ENCODE data around the gene TOM1.

Gene TOM1

DNA sequence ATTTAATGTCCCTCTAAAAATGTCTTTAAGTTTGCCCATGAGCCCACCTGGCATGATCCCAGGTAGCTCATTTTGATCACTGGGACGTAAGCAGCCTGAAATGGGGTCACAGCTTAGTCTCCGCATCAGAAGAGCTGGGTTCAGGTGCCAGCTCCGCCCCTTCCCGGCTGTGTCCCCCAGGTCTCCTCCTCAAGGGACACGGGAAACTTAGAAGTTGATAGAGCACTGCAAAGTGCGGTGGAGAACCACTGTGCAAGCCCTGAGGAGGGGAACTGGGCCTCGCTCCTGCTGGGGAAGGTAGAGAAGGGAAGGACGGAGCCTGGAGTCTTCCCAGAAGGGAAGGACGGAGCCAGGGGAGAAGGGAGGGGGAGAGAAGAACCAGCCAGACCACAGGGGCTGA, 7.7 kb downstream of the TOM1 start:
- DNase-seq (ENCODE audit: low read depth) = no peak
- TF ChIP-seq, protein P1, sequence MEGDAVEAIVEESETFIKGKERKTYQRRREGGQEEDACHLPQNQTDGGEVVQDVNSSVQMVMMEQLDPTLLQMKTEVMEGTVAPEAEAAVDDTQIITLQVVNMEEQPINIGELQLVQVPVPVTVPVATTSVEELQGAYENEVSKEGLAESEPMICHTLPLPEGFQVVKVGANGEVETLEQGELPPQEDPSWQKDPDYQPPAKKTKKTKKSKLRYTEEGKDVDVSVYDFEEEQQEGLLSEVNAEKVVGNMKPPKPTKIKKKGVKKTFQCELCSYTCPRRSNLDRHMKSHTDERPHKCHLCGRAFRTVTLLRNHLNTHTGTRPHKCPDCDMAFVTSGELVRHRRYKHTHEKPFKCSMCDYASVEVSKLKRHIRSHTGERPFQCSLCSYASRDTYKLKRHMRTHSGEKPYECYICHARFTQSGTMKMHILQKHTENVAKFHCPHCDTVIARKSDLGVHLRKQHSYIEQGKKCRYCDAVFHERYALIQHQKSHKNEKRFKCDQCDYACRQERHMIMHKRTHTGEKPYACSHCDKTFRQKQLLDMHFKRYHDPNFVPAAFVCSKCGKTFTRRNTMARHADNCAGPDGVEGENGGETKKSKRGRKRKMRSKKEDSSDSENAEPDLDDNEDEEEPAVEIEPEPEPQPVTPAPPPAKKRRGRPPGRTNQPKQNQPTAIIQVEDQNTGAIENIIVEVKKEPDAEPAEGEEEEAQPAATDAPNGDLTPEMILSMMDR (conservative IDR thresholded peaks at IDR 0.05; ENCODE audit: low read length) = no peak
- no peak overlapping the region for H3K4me3 ChIP-seq (ENCODE audit: low read length)

DNA sequence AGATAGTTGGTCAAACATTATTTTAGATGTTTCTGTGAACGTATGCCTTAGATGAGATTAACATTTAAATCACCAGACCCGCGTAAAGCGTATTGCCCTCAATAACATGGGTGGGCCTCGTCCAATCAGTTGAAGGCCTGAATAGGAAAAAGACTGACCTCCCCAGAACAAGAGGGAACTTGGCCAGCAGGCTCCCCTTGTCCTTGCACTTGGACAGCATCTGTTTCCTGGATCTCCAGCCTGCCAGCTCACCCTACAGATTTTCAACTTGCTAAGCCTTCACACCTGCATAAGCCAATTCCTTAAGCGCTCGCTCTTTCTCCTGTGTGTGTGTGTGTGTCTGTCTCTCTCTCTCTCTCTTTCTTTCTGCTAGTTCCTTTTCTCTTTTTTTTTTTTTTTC, 8.2 kb downstream of the TOM1 start:
- no peak for DNase-seq (ENCODE audit: low read depth)
- TF ChIP-seq, protein P1 (conservative IDR thresholded peaks at IDR 0.05; ENCODE audit: low read length) = no peak
- H3K4me3 ChIP-seq (ENCODE audit: low read length) = no peak overlapping the region

DNA sequence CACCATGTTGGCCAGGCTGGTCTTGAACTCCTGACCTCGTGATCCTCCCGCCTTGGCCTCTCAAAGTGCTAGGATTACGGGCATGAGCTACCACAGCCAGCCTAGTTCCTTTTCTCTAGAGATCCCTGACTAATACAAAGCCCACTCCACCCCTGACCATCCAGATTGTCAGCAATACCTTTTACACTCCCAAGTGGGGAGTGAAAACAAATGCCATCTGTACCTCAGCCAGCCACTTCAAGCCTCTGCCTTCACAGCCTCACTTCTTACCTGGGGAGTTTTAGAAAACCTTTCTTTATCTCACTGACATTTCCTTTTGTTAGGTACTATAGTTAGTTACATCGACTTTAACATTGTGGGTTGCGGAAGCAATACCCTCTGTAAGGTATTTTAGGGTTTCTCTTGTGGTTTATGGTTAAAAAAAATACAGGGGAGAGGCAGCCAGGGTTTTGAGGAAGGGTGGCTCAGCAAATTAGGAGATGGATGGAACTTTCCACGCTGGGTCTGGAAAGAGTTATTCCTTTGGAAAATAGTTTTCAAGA, 8.9 kb downstream of the TOM1 start:
- TF ChIP-seq, protein P1 (conservative IDR thresholded peaks at IDR 0.05; ENCODE audit: low read length) = no peak
- DNase-seq (ENCODE audit: low read depth) = no peak
- no peak overlapping the region for H3K4me3 ChIP-seq (ENCODE audit: low read length)

DNA sequence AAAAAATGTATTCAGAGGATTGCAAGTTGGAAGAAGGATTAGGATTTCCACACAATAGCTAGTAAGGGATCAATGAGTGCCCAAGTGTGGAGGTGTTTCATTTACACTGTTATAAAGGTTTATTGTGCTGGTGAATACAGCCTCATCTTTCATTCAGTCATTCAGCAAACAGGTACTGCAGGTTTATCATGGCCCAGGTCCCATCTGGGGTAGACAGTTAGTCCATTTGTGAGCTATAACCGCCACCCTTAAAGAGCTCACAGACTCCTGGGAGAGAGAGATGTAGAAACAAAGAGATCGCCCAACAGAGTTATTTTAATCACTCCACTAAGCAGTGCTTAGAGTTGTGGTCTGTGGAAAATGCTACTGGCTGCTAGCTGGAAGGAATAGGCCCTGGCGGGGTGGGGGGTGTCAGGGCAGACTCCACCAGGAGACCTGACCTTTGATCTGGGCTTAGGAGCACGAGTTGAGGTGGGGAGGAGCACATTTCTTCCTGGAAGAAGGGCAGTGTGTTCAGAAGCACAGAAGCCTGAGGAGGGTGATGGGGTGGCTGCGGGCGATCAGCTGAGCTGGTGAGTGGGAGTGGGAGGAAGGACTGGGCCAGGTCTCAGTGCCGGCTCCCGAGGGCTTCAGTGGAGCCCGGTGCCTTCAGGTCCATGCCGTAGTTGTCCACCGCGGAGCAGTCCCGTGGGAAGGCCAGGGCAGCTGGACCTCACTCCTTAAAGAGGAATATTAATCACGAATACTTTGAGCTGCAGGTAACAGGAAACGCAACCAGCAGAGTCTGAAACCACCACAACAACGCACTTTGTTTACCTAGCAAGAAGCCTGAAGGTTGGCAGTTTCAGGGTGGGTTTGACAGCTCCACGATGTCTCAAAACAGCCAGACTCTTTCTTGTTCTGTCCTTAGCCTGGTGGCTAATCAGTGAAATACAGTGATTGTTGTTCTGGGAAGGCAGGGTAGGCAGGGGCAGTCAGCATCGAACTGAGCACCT, 11.2 kb downstream of the TOM1 start:
- DNase-seq (ENCODE audit: low read depth) = no peak
- TF ChIP-seq, protein P1 (conservative IDR thresholded peaks at IDR 0.05; ENCODE audit: low read length) = no peak
- no peak overlapping the region for H3K4me3 ChIP-seq (ENCODE audit: low read length)

DNA sequence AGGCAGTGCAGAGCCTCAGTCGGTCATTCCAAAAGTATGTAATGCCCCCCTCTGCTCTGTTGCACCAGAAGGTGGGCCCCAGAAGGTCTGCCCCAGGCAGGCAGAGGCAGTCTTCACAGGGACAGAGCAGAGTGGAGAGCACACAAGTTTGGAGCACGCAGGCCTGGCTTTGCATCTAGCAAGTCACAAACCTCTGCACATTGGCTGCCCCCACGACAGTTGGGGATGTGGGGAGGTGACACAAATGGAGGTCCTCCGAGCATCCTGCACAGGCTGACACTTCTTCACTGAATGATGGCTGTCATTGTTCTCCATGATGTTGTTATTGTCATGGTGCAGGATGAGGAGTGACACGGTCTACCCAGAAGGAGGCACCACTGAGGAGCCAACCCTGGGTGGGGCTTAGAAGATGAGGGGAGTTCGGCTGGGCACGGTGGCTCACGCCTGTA, 11.9 kb downstream of the TOM1 start:
- TF ChIP-seq, protein P1 (conservative IDR thresholded peaks at IDR 0.05; ENCODE audit: low read length) = no peak
- no peak overlapping the region for H3K4me3 ChIP-seq (ENCODE audit: low read length)
- DNase-seq (ENCODE audit: low read depth) = no peak

DNA sequence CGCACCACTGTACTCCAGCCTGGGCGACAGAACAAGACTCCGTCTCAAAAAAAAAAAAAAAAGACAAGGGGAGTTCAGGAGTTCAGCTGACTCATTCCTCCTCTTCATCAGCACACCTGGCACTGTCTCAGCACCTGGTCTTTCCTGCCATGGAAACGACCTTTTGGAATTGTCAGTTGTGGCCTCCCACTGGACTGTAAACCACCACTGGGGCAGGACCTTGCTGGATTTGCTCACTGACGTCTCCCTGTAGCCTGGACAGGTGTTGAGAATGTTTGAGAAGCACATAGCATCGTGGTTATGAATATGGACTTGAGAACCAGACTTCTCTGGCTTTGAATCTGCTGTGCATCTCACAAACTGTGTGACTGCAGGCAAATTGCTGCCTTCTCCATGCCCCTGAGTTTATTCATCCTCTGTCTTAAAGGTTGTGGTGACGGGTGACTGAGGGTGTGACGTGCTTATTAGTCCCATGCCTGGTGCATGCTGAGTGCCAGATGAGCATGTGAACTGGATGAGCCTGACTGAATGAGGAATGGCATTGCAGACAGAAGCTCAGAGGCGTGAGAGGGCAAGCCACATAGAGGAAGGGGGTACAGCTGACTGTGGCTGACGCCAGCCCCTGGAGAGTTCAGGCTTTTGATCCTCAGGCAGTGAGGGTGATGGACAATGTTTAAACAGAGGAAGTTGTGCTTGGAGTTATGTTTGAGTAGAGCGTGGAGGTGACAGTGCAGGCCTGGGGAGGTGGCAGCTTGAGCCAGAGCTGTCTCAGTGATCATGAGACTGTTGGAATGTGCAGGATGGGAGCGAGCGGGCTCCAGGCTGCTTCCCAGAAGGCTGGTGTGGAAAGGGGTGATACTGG, 12.7 kb downstream of the TOM1 start:
- H3K4me3 ChIP-seq (ENCODE audit: low read length) = no peak overlapping the region
- TF ChIP-seq, protein P1 (conservative IDR thresholded peaks at IDR 0.05; ENCODE audit: low read length) = no peak
- peak; percentile 83 for DNase-seq (ENCODE audit: low read depth)
